WTC11 (cell line): ENCODE measurements around the gene SRPK1. TPM values are rescaled to one million over a fixed set of nuclear protein-coding genes. Genes with fewer than 3 reads are reported as not detected.

ENCODE experiments used
- ATAC-seq: fragments of 200-7000 bp; cut with Tn5 transposase; 2 replicates; pipeline ENCODE4 v1.10.0; 2021; ENCODE audit warnings: mild to moderate bottlenecking, moderate library complexity
- CTCF ChIA-PET: fragments of 300-600 bp; sonication (Branson Sonifier 250); formaldehyde crosslinking; loops from one replicate; lab custom pipeline; 2021; ENCODE audit warnings: antibody characterized with exemption; lab: Charles Lee
- POLR2A ChIA-PET: fragments of 350-600 bp; sonication (Branson Sonifier 250); formaldehyde crosslinking; loops from one replicate; lab custom pipeline; 2021; ENCODE audit warnings: antibody characterized with exemption; lab: Charles Lee
- DNase-seq: peaks from one replicate; pipeline ENCODE4 v3.0.0; 2021; ENCODE audit warnings: low spot score
- H3K27ac Mint-ChIP-seq: 2 replicates; pipeline ENCODE4 v1.8.0; 2021; ENCODE audit warnings: mixed read lengths
- H3K27me3 Mint-ChIP-seq: 2 replicates; pipeline ENCODE4 v1.8.0; 2021; ENCODE audit warnings: low read depth, mild to moderate bottlenecking, moderate library complexity, mixed read lengths
- H3K36me3 Mint-ChIP-seq: 2 replicates; pipeline ENCODE4 v1.8.0; 2021; ENCODE audit warnings: mixed read lengths
- H3K4me1 Mint-ChIP-seq: 2 replicates; pipeline ENCODE4 v1.8.0; 2022; ENCODE audit warnings: mixed read lengths
- H3K4me3 Mint-ChIP-seq: 2 replicates; pipeline ENCODE4 v1.8.0; 2021; ENCODE audit warnings: mild to moderate bottlenecking, moderate library complexity, mixed read lengths
- H3K9me3 Mint-ChIP-seq: 2 replicates; pipeline ENCODE4 v1.8.0; 2021; ENCODE audit warnings: mixed read lengths
- AFF4 ChIP-seq: sonication (generic); formaldehyde crosslinking; IDR thresholded peaks from 2 replicates; pipeline ENCODE4 v1.8.1; 2023; ENCODE audit warnings: mild to moderate bottlenecking, missing genetic modification reagents, borderline replicate concordance
- ARID4B ChIP-seq: sonication (generic); formaldehyde crosslinking; IDR thresholded peaks from 2 replicates; pipeline ENCODE4 v1.8.0; 2023; ENCODE audit warnings: missing genetic modification reagents, mild to moderate bottlenecking, borderline replicate concordance
- ATF6 ChIP-seq: sonication (generic); formaldehyde crosslinking; IDR thresholded peaks from 2 replicates; pipeline ENCODE4 v1.8.1; 2023; ENCODE audit warnings: mild to moderate bottlenecking, missing genetic modification reagents
- CREB1 ChIP-seq: sonication (generic); formaldehyde crosslinking; IDR thresholded peaks from 2 replicates; pipeline ENCODE4 v1.8.0; 2023; ENCODE audit warnings: mild to moderate bottlenecking, missing genetic modification reagents
- FOXJ3 ChIP-seq: sonication (generic); formaldehyde crosslinking; IDR thresholded peaks from 2 replicates; pipeline ENCODE4 v1.9.0; 2021; ENCODE audit warnings: missing genetic modification reagents, mild to moderate bottlenecking, borderline replicate concordance
- FOXP4 ChIP-seq: sonication (generic); formaldehyde crosslinking; IDR thresholded peaks from 2 replicates; pipeline ENCODE4 v1.8.0; 2022; ENCODE audit warnings: mild to moderate bottlenecking, missing genetic modification reagents
- GABPB1 ChIP-seq: sonication (generic); formaldehyde crosslinking; IDR thresholded peaks from 2 replicates; pipeline ENCODE4 v1.8.1; 2023; ENCODE audit warnings: mild to moderate bottlenecking, missing genetic modification reagents
- NR1H2 ChIP-seq: sonication (generic); formaldehyde crosslinking; IDR thresholded peaks from 2 replicates; pipeline ENCODE4 v1.9.0; 2021; ENCODE audit warnings: mild to moderate bottlenecking, moderate library complexity, missing genetic modification reagents
- SOX15 ChIP-seq: fragments of 250-450 bp; sonication (Bioruptor Pico); IDR thresholded peaks from 2 replicates; pipeline ENCODE4 v1.9.0; 2021; ENCODE audit warnings: mild to moderate bottlenecking
- STAT6 ChIP-seq: sonication (generic); formaldehyde crosslinking; conservative IDR thresholded peaks from 2 replicates; pipeline ENCODE4 v1.8.1; 2023; ENCODE audit warnings: mild to moderate bottlenecking, low read depth, missing genetic modification reagents, moderate library complexity
- TEAD4 ChIP-seq: sonication (generic); formaldehyde crosslinking; IDR thresholded peaks from 2 replicates; pipeline ENCODE4 v1.8.0; 2022; ENCODE audit warnings: mild to moderate bottlenecking, missing genetic modification reagents
- TP53 ChIP-seq: sonication (generic); formaldehyde crosslinking; IDR thresholded peaks from 2 replicates; pipeline ENCODE4 v1.8.1; 2023; ENCODE audit warnings: mild to moderate bottlenecking, missing genetic modification reagents
- ZNF121 ChIP-seq: sonication (generic); formaldehyde crosslinking; IDR thresholded peaks from 2 replicates; pipeline ENCODE4 v1.8.0; 2023; ENCODE audit warnings: missing genetic modification reagents
- ZNF219 ChIP-seq: sonication (generic); formaldehyde crosslinking; IDR thresholded peaks from 2 replicates; pipeline ENCODE4 v1.8.0; 2023; ENCODE audit warnings: missing genetic modification reagents, mild to moderate bottlenecking, borderline replicate concordance
- ZNF263 ChIP-seq: sonication (generic); formaldehyde crosslinking; IDR thresholded peaks from 2 replicates; pipeline ENCODE4 v1.8.1; 2022; ENCODE audit warnings: low read depth, mild to moderate bottlenecking, moderate library complexity, missing genetic modification reagents
- ZNF396 ChIP-seq: fragments of 250-450 bp; sonication (Bioruptor Pico); IDR thresholded peaks from 2 replicates; pipeline ENCODE4 v1.8.0; 2021; ENCODE audit warnings: mild to moderate bottlenecking, moderate library complexity, borderline replicate concordance
- ZNF532 ChIP-seq: fragments of 250-450 bp; sonication (Bioruptor Pico); IDR thresholded peaks from 2 replicates; pipeline ENCODE4 v1.9.0; 2021; ENCODE audit warnings: mild to moderate bottlenecking, borderline replicate concordance
- total RNA-seq: library from RNA; stranded (reverse); gene quantifications from 3 replicates; pipeline ENCODE4 v1.2.3, GENCODE V29; 2021

SRPK1 gene
- total RNA-seq, 1 experiment from 2014 or later, result 100.0 TPM

GRCh38 chr6:35844290-35844689 lies 76.6 kb downstream of the SRPK1 start:
- no peak overlapping the region for H3K27ac Mint-ChIP-seq
- H3K27me3 Mint-ChIP-seq, result no peaks in the 10 kb centered on the region
- peaks cover 85% of the 10 kb centered on the region for H3K36me3 Mint-ChIP-seq
- no peak for DNase-seq
- no peak for TF ChIP-seq GABPB1
- TF ChIP-seq ZNF121 (CRISPR knock-in tag), result no peak
- TF ChIP-seq AFF4 (CRISPR knock-in tag), result no peak
- TF ChIP-seq CREB1 (CRISPR knock-in tag), result no peak
- TF ChIP-seq TP53 (CRISPR knock-in tag), result no peak
- no peak for TF ChIP-seq ARID4B (CRISPR knock-in tag)
- no peak for TF ChIP-seq ZNF263
- TF ChIP-seq ZNF396 (CRISPR knock-in tag), result no peak
- no peak for TF ChIP-seq FOXP4 (CRISPR knock-in tag)
- TF ChIP-seq ZNF219, result no peak
- TF ChIP-seq ATF6 (CRISPR knock-in tag), result no peak
- no peak for TF ChIP-seq STAT6 (CRISPR knock-in tag)
- no peak for TF ChIP-seq ZNF532 (CRISPR knock-in tag)
- no peak for TF ChIP-seq TEAD4 (CRISPR knock-in tag)
- TF ChIP-seq SOX15, result no peak
- no peak for TF ChIP-seq FOXJ3
- no peak for TF ChIP-seq NR1H2 (CRISPR knock-in tag)
- TF ChIP-seq, all 79 proteins: peak for 0
- ChIA-PET POLR2A (no interaction called here), CTCF (no interaction called here)
- Mint-ChIP-seq H3K4me3 (no peak overlapping the region), H3K4me1 (peaks cover 7% of the 10 kb centered on the region), H3K9me3 (peaks cover 9% of the 10 kb centered on the region)
- no peak for ATAC-seq
